Neural cell (in vitro differentiated cells): Measurements from ENCODE around the gene IL6R. TPM values are rescaled to one million over a fixed set of nuclear protein-coding genes. Genes with fewer than 3 reads are reported as not detected.

Source experiments
- H2AFZ ChIP-seq: fragments of 200-600, 300-800 bp; sonication (generic), shearing (Covaris generic); 2 replicates; pipeline ENCODE4 v1.6.0; 2014; ENCODE audit warnings: low read depth, mild to moderate bottlenecking, antibody characterized with exemption, low read length, moderate library complexity
- H3F3A ChIP-seq: fragments of 200-600 bp; shearing (Covaris generic); 2 replicates; pipeline ENCODE4 v1.6.1; 2016; ENCODE audit warnings: mild to moderate bottlenecking, moderate library complexity, mixed read lengths, antibody characterized with exemption, low read length; ENCODE audit not compliant: insufficient read depth, poor library complexity, severe bottlenecking
- H3K27ac ChIP-seq: fragments of 200-600, 300-800 bp; sonication (generic), shearing (Covaris generic); 2 replicates; pipeline ENCODE4 v1.5.1; 2014; ENCODE audit warnings: mild to moderate bottlenecking, low read length, moderate library complexity
- H3K27me3 ChIP-seq: fragments of 300-800, 200-600 bp; sonication (generic), shearing (Covaris generic); 2 replicates; pipeline ENCODE4 v1.6.0; 2014; ENCODE audit warnings: mild to moderate bottlenecking, low read depth, low read length, moderate library complexity; ENCODE audit not compliant: insufficient read depth
- H3K36me3 ChIP-seq: fragments of 300-800, 200-600 bp; sonication (generic), shearing (Covaris generic); 2 replicates; pipeline ENCODE4 v1.5.1; 2014; ENCODE audit warnings: mild to moderate bottlenecking, antibody characterized with exemption, low read length, moderate library complexity; ENCODE audit not compliant: insufficient read depth
- H3K4me2 ChIP-seq: fragments of 300-800, 200-600 bp; sonication (generic), shearing (Covaris generic); 2 replicates; pipeline ENCODE4 v1.6.0; 2014; ENCODE audit warnings: mild to moderate bottlenecking, low read length
- H3K4me3 ChIP-seq: fragments of 300-800, 200-600 bp; sonication (generic), shearing (Covaris generic); 2 replicates; pipeline ENCODE4 v1.5.1; 2014; ENCODE audit warnings: mild to moderate bottlenecking, low read length, moderate library complexity
- H3K79me2 ChIP-seq: fragments of 200-600 bp; shearing (Covaris generic); replicated peaks from 2 replicates; pipeline ENCODE4 v1.6.0; 2014; ENCODE audit warnings: mild to moderate bottlenecking, low read length, moderate library complexity; ENCODE audit not compliant: insufficient read depth
- H3K9ac ChIP-seq: fragments of 300-800, 200-600 bp; sonication (generic), shearing (Covaris generic); 2 replicates; pipeline ENCODE4 v1.6.1; 2016; ENCODE audit warnings: mild to moderate bottlenecking, low read length, mixed read lengths
- H3K9me2 ChIP-seq: fragments of 200-600 bp; shearing (Covaris generic); 2 replicates; pipeline ENCODE4 v1.6.1; 2016; ENCODE audit warnings: mild to moderate bottlenecking, low read length, mixed read lengths; ENCODE audit not compliant: insufficient read depth
- H3K9me3 ChIP-seq: fragments of 200-600, 300-800 bp; sonication (generic), shearing (Covaris generic); 2 replicates; pipeline ENCODE4 v1.6.1; 2016; ENCODE audit warnings: mild to moderate bottlenecking, mixed run types, low read length, moderate library complexity, mixed read lengths
- H4K20me1 ChIP-seq: fragments of 200-600 bp; shearing (Covaris generic); 2 replicates; pipeline ENCODE4 v1.6.1; 2016; ENCODE audit warnings: mild to moderate bottlenecking, mixed run types; ENCODE audit not compliant: insufficient read depth
- CTCF ChIP-seq: fragments of 450-650 bp; IDR thresholded peaks from 2 replicates; pipeline ENCODE4 v1.5.1; 2014; ENCODE audit warnings: antibody characterized with exemption, mild to moderate bottlenecking, moderate library complexity; ENCODE audit not compliant: poor library complexity, severe bottlenecking
- EP300 ChIP-seq: fragments of 450-650 bp; conservative IDR thresholded peaks from 2 replicates; pipeline ENCODE4 v1.6.1; 2014; ENCODE audit warnings: antibody characterized with exemption, mild to moderate bottlenecking, moderate library complexity; ENCODE audit not compliant: poor library complexity, severe bottlenecking
- EZH2 ChIP-seq: fragments of 200-600, 300-800 bp; shearing (Covaris generic), sonication (generic); IDR thresholded peaks from 2 replicates; pipeline ENCODE4 v1.6.1; 2014; ENCODE audit warnings: antibody characterized with exemption, low read length, borderline replicate concordance, mild to moderate bottlenecking; ENCODE audit not compliant: insufficient read depth, poor library complexity, severe bottlenecking
- MXI1 ChIP-seq: fragments of 450-650 bp; conservative IDR thresholded peaks from 2 replicates; pipeline ENCODE4 v1.6.1; 2014; ENCODE audit warnings: antibody characterized with exemption, mild to moderate bottlenecking; ENCODE audit not compliant: poor library complexity, severe bottlenecking
- POLR2AphosphoS5 ChIP-seq: IDR thresholded peaks from 2 replicates; pipeline ENCODE4 v1.6.1; 2012
- RAD21 ChIP-seq: fragments of 450-650 bp; conservative IDR thresholded peaks from 2 replicates; pipeline ENCODE4 v1.6.1; 2014; ENCODE audit warnings: antibody characterized with exemption, mild to moderate bottlenecking, moderate library complexity
- REST ChIP-seq: IDR thresholded peaks from 2 replicates; pipeline ENCODE4 v1.6.1; 2012; ENCODE audit warnings: borderline replicate concordance
- SMC3 ChIP-seq: fragments of 450-650 bp; conservative IDR thresholded peaks from 2 replicates; pipeline ENCODE4 v1.6.1; 2014; ENCODE audit warnings: antibody characterized with exemption, mild to moderate bottlenecking, moderate library complexity; ENCODE audit not compliant: poor library complexity
- TAF1 ChIP-seq: IDR thresholded peaks from 2 replicates; pipeline ENCODE4 v1.6.1; 2012; ENCODE audit warnings: low read depth
- polyA plus RNA-seq: library from polyadenylated mRNA; depleted of rRNA; stranded (reverse); fragments of >200 nt; gene quantifications from 2 replicates; pipeline ENCODE4 v1.2.3, GENCODE V29; 2014

IL6R gene
- polyA plus RNA-seq, 1 donor from 2014 or later, result not detected

- Histone ChIP-seq H3K27me3 (no peaks in the 10 kb centered on the region), H3K36me3 (no peaks in the 10 kb centered on the region), H3K9ac (no peak overlapping the region), H3K9me2 (no peaks in the 10 kb centered on the region), H3K79me2 (no peaks in the 10 kb centered on the region), H2AFZ (no peak overlapping the region), H3K4me2 (no peak overlapping the region), H4K20me1 (no peaks in the 10 kb centered on the region), H3K9me3 (no peaks in the 10 kb centered on the region), H3F3A (no peaks in the 10 kb centered on the region), H3K4me3 (no peak overlapping the region), H3K27ac (no peak overlapping the region)
- no peak for TF ChIP-seq EP300
- TF ChIP-seq TAF1, result no peak
- TF ChIP-seq EZH2, result no peak
Measured at GRCh38 chr1:154448331-154448811, 43.2 kb downstream of the IL6R start.

- no peaks in the 10 kb centered on the region for H3K9me3 ChIP-seq
- H3K27ac ChIP-seq, result no peak overlapping the region
- H3K4me2 ChIP-seq, result no peak overlapping the region
- H3K36me3 ChIP-seq, result no peaks in the 10 kb centered on the region
- no peaks in the 10 kb centered on the region for H3K79me2 ChIP-seq
- no peak for TF ChIP-seq RAD21
- no peak for TF ChIP-seq EP300
- no peak for TF ChIP-seq SMC3
- no peak for TF ChIP-seq CTCF
- TF ChIP-seq POLR2AphosphoS5, result no peak
- no peak for TF ChIP-seq EZH2
- no peak for TF ChIP-seq REST
- no peak for TF ChIP-seq MXI1
- no peaks in the 10 kb centered on the region for H3F3A ChIP-seq
- no peaks in the 10 kb centered on the region for H3K27me3 ChIP-seq
- no peak overlapping the region for H3K4me3 ChIP-seq
- no peak overlapping the region for H3K9ac ChIP-seq
- no peaks in the 10 kb centered on the region for H4K20me1 ChIP-seq
- no peak overlapping the region for H2AFZ ChIP-seq
- no peaks in the 10 kb centered on the region for H3K9me2 ChIP-seq
Measured at GRCh38 chr1:154453161-154453560, 48.0 kb downstream of the IL6R start.
